PC-9 (cell line): ENCODE results near the gene PXDN. TPM values are rescaled to one million over a fixed set of nuclear protein-coding genes. Genes with fewer than 3 reads are reported as not detected.

ENCODE experiments used
- BruUV-seq: library from RNA; stranded (reverse); fragments of 400-500 nt; replicated peaks from 2 replicates; lab custom pipeline; 2021; lab: Mats Ljungman, UMichigan
- CTCF ChIA-PET: fragments of 300-600 bp; sonication (Branson Sonifier 250); formaldehyde crosslinking; loops from one replicate; lab custom pipeline; 2022; ENCODE audit warnings: antibody characterized with exemption; lab: Charles Lee
- POLR2A ChIA-PET: fragments of 300-600 bp; sonication (Branson Sonifier 250); formaldehyde crosslinking; loops from one replicate; lab custom pipeline; 2022; ENCODE audit warnings: antibody characterized with exemption; ENCODE audit not compliant: unreplicated experiment; lab: Charles Lee
- DNase-seq, 2 experiments: peaks; one replicate each; pipeline versions ENCODE4 v3.0.0 to v3.0.0-alpha.2; 2015 to 2022; ENCODE audit warnings: mixed read lengths in 1 of 2
- H2AFZ ChIP-seq: fragments of 200-600 bp; sonication (generic); 2 replicates; pipeline ENCODE4 v1.8.1; 2017; ENCODE audit warnings: antibody characterized with exemption
- H3F3A ChIP-seq: fragments of 200-600 bp; sonication (generic); 2 replicates; pipeline ENCODE4 v1.8.1; 2017; ENCODE audit warnings: antibody characterized with exemption, mild to moderate bottlenecking, low read depth; ENCODE audit not compliant: insufficient read depth
- H3K27ac ChIP-seq: fragments of 200-600 bp; sonication (generic); 2 replicates; pipeline ENCODE4 v1.6.1; 2016; ENCODE audit warnings: mixed run types
- H3K27me3 ChIP-seq: fragments of 200-600 bp; sonication (generic); 2 replicates; pipeline ENCODE4 v1.6.1; 2016; ENCODE audit warnings: low read depth, mixed run types; ENCODE audit not compliant: insufficient read depth
- H3K36me3 ChIP-seq: fragments of 200-600 bp; sonication (generic); 2 replicates; pipeline ENCODE4 v1.6.1; 2016; ENCODE audit warnings: low read depth, mixed run types
- H3K4me1 ChIP-seq: fragments of 200-600 bp; sonication (generic); replicated peaks from 2 replicates; pipeline ENCODE4 v1.6.1; 2016; ENCODE audit warnings: mixed run types; ENCODE audit not compliant: insufficient read depth
- H3K4me2 ChIP-seq: fragments of 200-600 bp; sonication (generic); 2 replicates; pipeline ENCODE4 v1.6.1; 2017; ENCODE audit warnings: mixed run types
- H3K4me3 ChIP-seq: fragments of 200-600 bp; sonication (generic); 2 replicates; pipeline ENCODE4 v1.6.1; 2016; ENCODE audit warnings: mixed run types
- H3K79me2 ChIP-seq: fragments of 200-600 bp; sonication (generic); 2 replicates; pipeline ENCODE4 v1.6.1; 2017; ENCODE audit warnings: low read depth, mixed run types
- H3K9me2 ChIP-seq: fragments of 200-600 bp; sonication (generic); 2 replicates; pipeline ENCODE4 v1.8.1; 2017; ENCODE audit warnings: mild to moderate bottlenecking; ENCODE audit not compliant: insufficient read depth
- H3K9me3 ChIP-seq: fragments of 200-600 bp; sonication (generic); 2 replicates; pipeline ENCODE4 v1.8.1; 2016; ENCODE audit warnings: low read depth; ENCODE audit not compliant: insufficient read depth
- H4K20me1 ChIP-seq: fragments of 200-600 bp; sonication (generic); 2 replicates; pipeline ENCODE4 v1.8.1; 2017; ENCODE audit not compliant: insufficient read depth
- CTCF ChIP-seq: fragments of 200-600 bp; sonication (generic); conservative IDR thresholded peaks from 2 replicates; pipeline ENCODE4 v1.6.1; 2017; ENCODE audit warnings: mixed run types, antibody characterized with exemption, mild to moderate bottlenecking, moderate library complexity
- EZH2 ChIP-seq: fragments of 200-600 bp; sonication (generic); IDR thresholded peaks from 2 replicates; pipeline ENCODE4 v1.8.0; 2017; ENCODE audit warnings: antibody characterized with exemption, low read depth
- intact Hi-C: fragments of 100-400 bp; cut with micrococcal nuclease; formaldehyde crosslinking; loops from one replicate; pipeline ENCODE4 v1.10.0; 2022; ENCODE audit not compliant: unreplicated experiment
- total RNA-seq: library from RNA; stranded (reverse); gene quantifications from 2 replicates; pipeline ENCODE4 v1.2.3, GENCODE V29; 2021

PXDN gene
- total RNA-seq, 1 experiment from 2014 or later = 91.1 TPM

GRCh38 chr2:1661891-1662605, 82.3 kb downstream of the PXDN start:
- TF ChIP-seq CTCF (no peak), EZH2 (no peak)
- DNase-seq = no peak
- no peak overlapping the region for H3K4me2 ChIP-seq
- no peaks in the 10 kb centered on the region for H3K79me2 ChIP-seq
- no peak overlapping the region for H3K4me3 ChIP-seq
- peaks cover 57% of the 10 kb centered on the region for H3K27me3 ChIP-seq
- no peak overlapping the region for H3K27ac ChIP-seq
- H3F3A ChIP-seq = no peaks in the 10 kb centered on the region
- intact Hi-C loops = no loop called here
- H3K36me3 ChIP-seq = peaks cover 4% of the 10 kb centered on the region
- no peaks in the 10 kb centered on the region; the same call in 1 of the 2 replicates for H4K20me1 ChIP-seq
- H3K4me1 ChIP-seq = no peaks in the 10 kb centered on the region
- H3K9me2 ChIP-seq = no peaks in the 10 kb centered on the region
- BruUV-seq = no TSS peak
- H3K9me3 ChIP-seq = no peaks in the 10 kb centered on the region
- H2AFZ ChIP-seq = no peak overlapping the region
- CTCF ChIA-PET = no interaction called here
- POLR2A ChIA-PET = no interaction called here

GRCh38 chr2:1660656-1661640, 83.4 kb downstream of the PXDN start:
- Histone ChIP-seq H3K36me3 (peaks cover 4% of the 10 kb centered on the region), H3F3A (peaks cover under 1% of the 10 kb centered on the region; the same call in 1 of the 2 replicates), H4K20me1 (no peaks in the 10 kb centered on the region; the same call in 1 of the 2 replicates), H3K79me2 (no peaks in the 10 kb centered on the region), H3K27ac (no peak overlapping the region), H3K4me2 (no peak overlapping the region), H3K27me3 (peaks cover 52% of the 10 kb centered on the region), H3K9me3 (no peaks in the 10 kb centered on the region), H3K4me1 (no peaks in the 10 kb centered on the region), H3K9me2 (no peaks in the 10 kb centered on the region), H3K4me3 (no peak overlapping the region), H2AFZ (no peak overlapping the region)
- ChIA-PET POLR2A (no interaction called here), CTCF (no interaction called here)
- DNase-seq = no peak
- BruUV-seq = no TSS peak
- intact Hi-C loops = no loop called here
- no peak for TF ChIP-seq CTCF
- no peak for TF ChIP-seq EZH2

GRCh38 chr2:1659951-1660565, 84.3 kb downstream of the PXDN start:
- intact Hi-C loops = loop anchor here (5.0 kb wide), 1 partner anchor 108 kb away; no protein-coding TSS in a partner anchor
- ChIA-PET CTCF (no interaction called here), POLR2A (no interaction called here)
- Histone ChIP-seq H3K79me2 (no peaks in the 10 kb centered on the region), H3K4me3 (no peak overlapping the region), H3K4me1 (no peaks in the 10 kb centered on the region), H3K27me3 (peaks cover 44% of the 10 kb centered on the region), H3F3A (peaks cover 4% of the 10 kb centered on the region; the same call in 1 of the 2 replicates), H4K20me1 (no peaks in the 10 kb centered on the region; the same call in 1 of the 2 replicates), H3K36me3 (peaks cover 4% of the 10 kb centered on the region), H3K4me2 (no peak overlapping the region), H3K27ac (no peak overlapping the region), H3K9me2 (no peaks in the 10 kb centered on the region), H3K9me3 (no peaks in the 10 kb centered on the region), H2AFZ (no peak overlapping the region)
- DNase-seq = no peak
- TF ChIP-seq EZH2 = no peak
- no peak for TF ChIP-seq CTCF
- BruUV-seq = no TSS peak
